ENCODE measurements around the gene S100A11.

GRCh38 chr1:152035539-152036266 lies 1.1 kb downstream of the S100A11 start:
- TF ChIP-seq CTCF (conservative IDR thresholded peaks at IDR 0.05 in 1 of 2, IDR thresholded peaks at IDR 0.05 in 1 of 2; ENCODE audit: extremely low read depth in 1 of 2, insufficient read depth in 1 of 2, low read depth in 1 of 2, low read length in 2 of 2) (no peak), EZH2 (IDR thresholded peaks at IDR 0.05; ENCODE audit: borderline replicate concordance, low read length) (no peak)

Data from mammary epithelial cell (primary cell).